NCI-H146 (cell line): Measurements from ENCODE around the gene PON1.

Experiments
- DNase-seq: peaks from one replicate; lab custom pipeline; 2025; lab: John Stamatoyannopoulos, UW

PON1 gene

GRCh38 chr7:95317546-95317945 lies 6.8 kb downstream of the PON1 start:
- no peak for DNase-seq

GRCh38 chr7:95316588-95316987 lies 7.7 kb downstream of the PON1 start:
- no peak for DNase-seq

GRCh38 chr7:95312561-95312960 lies 11.8 kb downstream of the PON1 start:
- no peak for DNase-seq

- DNase-seq = no peak
Measured at GRCh38 chr7:95311389-95311788, 12.9 kb downstream of the PON1 start.

GRCh38 chr7:95309951-95310350 lies 14.4 kb downstream of the PON1 start:
- DNase-seq = no peak

GRCh38 chr7:95304990-95305389 lies 19.3 kb downstream of the PON1 start:
- DNase-seq = no peak

GRCh38 chr7:95303013-95303905 lies 21.1 kb downstream of the PON1 start:
- DNase-seq = peak; percentile 12

GRCh38 chr7:95298091-95298490 lies 26.2 kb downstream of the PON1 start:
- no peak for DNase-seq

GRCh38 chr7:95297041-95297440 lies 27.3 kb downstream of the PON1 start:
- DNase-seq = no peak

GRCh38 chr7:95296456-95296855 lies 27.9 kb downstream of the PON1 start:
- no peak for DNase-seq

- no peak for DNase-seq
Measured at GRCh38 chr7:95295397-95295796, 28.9 kb downstream of the PON1 start.

GRCh38 chr7:95290166-95290830 lies 34.0 kb downstream of the PON1 start:
- DNase-seq = no peak

- DNase-seq = no peak
Measured at GRCh38 chr7:95286096-95286495, 38.2 kb downstream of the PON1 start.

- no peak for DNase-seq
Measured at GRCh38 chr7:95279417-95279816, 44.9 kb downstream of the PON1 start.

GRCh38 chr7:95276114-95276513 lies 48.2 kb downstream of the PON1 start:
- no peak for DNase-seq

- no peak for DNase-seq
Measured at GRCh38 chr7:95269640-95270039, 54.7 kb downstream of the PON1 start.

- DNase-seq = no peak
Measured at GRCh38 chr7:95267754-95268153, 56.6 kb downstream of the PON1 start.

GRCh38 chr7:95265634-95266033 lies 58.7 kb downstream of the PON1 start:
- DNase-seq = no peak

- no peak for DNase-seq
Measured at GRCh38 chr7:95264363-95264891, 59.9 kb downstream of the PON1 start.

- no peak for DNase-seq
Measured at GRCh38 chr7:95263785-95264362, 60.5 kb downstream of the PON1 start.

- no peak for DNase-seq
Measured at GRCh38 chr7:95262875-95263274, 61.5 kb downstream of the PON1 start.

- DNase-seq = no peak
Measured at GRCh38 chr7:95261895-95262415, 62.4 kb downstream of the PON1 start.

- DNase-seq = no peak
Measured at GRCh38 chr7:95255691-95256090, 68.6 kb downstream of the PON1 start.
